ENCODE results near the gene PLAC1.

The PLAC1 gene

DNA sequence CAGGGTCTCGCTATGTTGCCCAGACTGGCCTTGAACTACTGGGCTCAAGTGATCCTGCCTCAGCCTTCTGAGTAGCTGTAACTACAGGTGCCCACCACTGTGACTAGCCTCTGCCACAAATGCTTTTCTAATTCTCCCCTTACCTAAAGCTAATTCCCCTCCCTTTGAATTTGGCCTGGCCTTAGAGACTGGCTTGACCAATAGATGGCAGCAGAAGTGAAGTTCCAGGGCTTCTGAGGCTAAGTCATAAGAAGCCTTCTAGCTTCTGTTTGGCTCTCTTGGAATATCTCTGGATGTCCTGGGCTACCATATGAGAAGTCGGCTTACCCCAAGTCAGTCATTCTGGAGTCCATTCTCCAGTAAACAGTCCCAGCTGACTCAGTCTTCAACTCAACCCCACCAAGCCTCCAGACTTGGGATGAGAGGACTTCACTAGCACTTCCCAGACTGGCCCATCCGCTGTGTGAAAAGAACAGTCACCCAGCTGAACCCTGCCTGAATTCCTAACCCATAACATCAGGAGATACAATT, 137.3 kb downstream of the PLAC1 start:
- Histone ChIP-seq H3K4me3 (no peak overlapping the region), H3K27ac (no peak overlapping the region)

Measured in skin epidermis (tissue), 12 donors.